ENCODE results near the gene UST.

- TF ChIP-seq EZH2 (IDR thresholded peaks at IDR 0.05; ENCODE audit: low read length): no peak
- TF ChIP-seq, protein P1, sequence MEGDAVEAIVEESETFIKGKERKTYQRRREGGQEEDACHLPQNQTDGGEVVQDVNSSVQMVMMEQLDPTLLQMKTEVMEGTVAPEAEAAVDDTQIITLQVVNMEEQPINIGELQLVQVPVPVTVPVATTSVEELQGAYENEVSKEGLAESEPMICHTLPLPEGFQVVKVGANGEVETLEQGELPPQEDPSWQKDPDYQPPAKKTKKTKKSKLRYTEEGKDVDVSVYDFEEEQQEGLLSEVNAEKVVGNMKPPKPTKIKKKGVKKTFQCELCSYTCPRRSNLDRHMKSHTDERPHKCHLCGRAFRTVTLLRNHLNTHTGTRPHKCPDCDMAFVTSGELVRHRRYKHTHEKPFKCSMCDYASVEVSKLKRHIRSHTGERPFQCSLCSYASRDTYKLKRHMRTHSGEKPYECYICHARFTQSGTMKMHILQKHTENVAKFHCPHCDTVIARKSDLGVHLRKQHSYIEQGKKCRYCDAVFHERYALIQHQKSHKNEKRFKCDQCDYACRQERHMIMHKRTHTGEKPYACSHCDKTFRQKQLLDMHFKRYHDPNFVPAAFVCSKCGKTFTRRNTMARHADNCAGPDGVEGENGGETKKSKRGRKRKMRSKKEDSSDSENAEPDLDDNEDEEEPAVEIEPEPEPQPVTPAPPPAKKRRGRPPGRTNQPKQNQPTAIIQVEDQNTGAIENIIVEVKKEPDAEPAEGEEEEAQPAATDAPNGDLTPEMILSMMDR (optimal IDR thresholded peaks at IDR 0.05 in 1 of 3, IDR thresholded peaks at IDR 0.05 in 1 of 3, conservative IDR thresholded peaks at IDR 0.05 in 1 of 3; ENCODE audit: extremely low read depth in 1 of 3, insufficient read depth in 2 of 3, low read length in 3 of 3): no peak
These were observed 89.9 kb downstream of the UST start for GRCh38 chr6:148836751-148837150.
